DMS79 treated with DMSO at 0.1 percent for 48 hours (cell line): ENCODE measurements around the gene ROR2.

Source experiments
- DNase-seq: peaks from one replicate; lab custom pipeline; 2025; lab: John Stamatoyannopoulos, UW

ROR2 gene

GRCh38 chr9:91771864-91772263 is 178.2 kb downstream of the ROR2 start:
- no peak for DNase-seq

- no peak for DNase-seq
Measured at GRCh38 chr9:91771027-91771426, 179.0 kb downstream of the ROR2 start.

- no peak for DNase-seq
Measured at GRCh38 chr9:91770229-91770628, 179.8 kb downstream of the ROR2 start.

- no peak for DNase-seq
Measured at GRCh38 chr9:91768977-91769916, 180.8 kb downstream of the ROR2 start.

- DNase-seq, result no peak
Measured at GRCh38 chr9:91768507-91768906, 181.5 kb downstream of the ROR2 start.

- no peak for DNase-seq
Measured at GRCh38 chr9:91766315-91767069, 183.5 kb downstream of the ROR2 start.

GRCh38 chr9:91765296-91765695 is 184.7 kb downstream of the ROR2 start:
- DNase-seq, result no peak

GRCh38 chr9:91764661-91765060 is 185.4 kb downstream of the ROR2 start:
- DNase-seq, result no peak

- DNase-seq, result no peak
Measured at GRCh38 chr9:91761362-91761761, 188.7 kb downstream of the ROR2 start.

- DNase-seq, result no peak
Measured at GRCh38 chr9:91760906-91761305, 189.1 kb downstream of the ROR2 start.

- DNase-seq, result no peak
Measured at GRCh38 chr9:91758491-91758981, 191.5 kb downstream of the ROR2 start.

- no peak for DNase-seq
Measured at GRCh38 chr9:91757782-91758181, 192.2 kb downstream of the ROR2 start.

GRCh38 chr9:91756510-91756780 is 193.6 kb downstream of the ROR2 start:
- no peak for DNase-seq

- no peak for DNase-seq
Measured at GRCh38 chr9:91755761-91756509, 194.1 kb downstream of the ROR2 start.

GRCh38 chr9:91753711-91754110 is 196.3 kb downstream of the ROR2 start:
- no peak for DNase-seq

GRCh38 chr9:91751922-91752321 is 198.1 kb downstream of the ROR2 start:
- DNase-seq, result no peak

- DNase-seq, result no peak
Measured at GRCh38 chr9:91750343-91750742, 199.7 kb downstream of the ROR2 start.

- DNase-seq, result no peak
Measured at GRCh38 chr9:91746904-91747303, 203.1 kb downstream of the ROR2 start.

- DNase-seq, result no peak
Measured at GRCh38 chr9:91746357-91746756, 203.7 kb downstream of the ROR2 start.

- no peak for DNase-seq
Measured at GRCh38 chr9:91744114-91744513, 205.9 kb downstream of the ROR2 start.

- DNase-seq, result no peak
Measured at GRCh38 chr9:91741522-91741921, 208.5 kb downstream of the ROR2 start.

- DNase-seq, result no peak
Measured at GRCh38 chr9:91740701-91741100, 209.3 kb downstream of the ROR2 start.
